A549 treated with AZD9567 at 1 μM for 4 hours (cell line): ENCODE measurements around the gene DDIAS. TPM values are rescaled to one million over a fixed set of nuclear protein-coding genes. Genes with fewer than 3 reads are reported as not detected.

ENCODE experiments used
- total RNA-seq: library from RNA; stranded (reverse); fragments of 200-300 nt; extraction: Qiagen RNA extraction; gene quantifications from 5 replicates; pipeline ENCODE4 v1.2.3, GENCODE V29; 2022; ENCODE audit not compliant: insufficient read depth

DDIAS gene
- total RNA-seq = 15.8 to 29.7 TPM (median 18.5 TPM) in 5 replicates

GRCh38 chr11:82901165-82901921 lies at the start of gene DDIAS:
DDIAS (plus strand) TSS chr11:82901736; CDS start chr11:82914739, 13,003 bp downstream.

GRCh38 chr11:82900277-82901164 lies 1.0 kb upstream of the DDIAS start, which contains the start of gene PRCP:
PRCP (minus strand) TSS chr11:82900430; CDS start chr11:82900402, 28 bp downstream.

Other genes with a start within 250 kb of the DDIAS start
- 0.02 to 0.07 TPM (median 0.06 TPM) in 4 of 5 replicates, not detected in the other for gene FAM181B, start 167.9 kb upstream of the DDIAS start, total RNA-seq
- 46.0 to 62.0 TPM (median 49.9 TPM) in 5 replicates for gene PRCP, start 1.3 kb upstream of the DDIAS start, total RNA-seq
- 4.8 to 11.4 TPM (median 5.4 TPM) in 5 replicates for gene RAB30, start 170.2 kb downstream of the DDIAS start, total RNA-seq